Liver (tissue), 3 donors: Measurements from ENCODE around the gene CRABP2.

Experiments
- GABPA ChIP-seq, 2 donors: IDR thresholded peaks in 1 of 2; conservative IDR thresholded peaks in 1 of 2; 2 replicates each; pipeline ENCODE4 v1.6.1; 2016; ENCODE audit warnings: antibody characterized with exemption in 2 of 2, mild to moderate bottlenecking in 1 of 2, moderate library complexity in 1 of 2
- RAD21 ChIP-seq, 2 donors: IDR thresholded peaks; 2 replicates each; pipeline ENCODE4 v1.6.1; 2016; ENCODE audit warnings: antibody characterized with exemption in 2 of 2, mild to moderate bottlenecking in 2 of 2
- TF ChIP-seq, protein P1 (sequence below): fragments of 150-350 bp; IDR thresholded peaks from 2 replicates; pipeline ENCODE4 v1.5.1; 2017; ENCODE audit warnings: improper control_type of control experiment, low read depth, low read length; ENCODE audit not compliant: missing input control
- donor health status: healthy.
- donor health status: healthy.

DNA sequence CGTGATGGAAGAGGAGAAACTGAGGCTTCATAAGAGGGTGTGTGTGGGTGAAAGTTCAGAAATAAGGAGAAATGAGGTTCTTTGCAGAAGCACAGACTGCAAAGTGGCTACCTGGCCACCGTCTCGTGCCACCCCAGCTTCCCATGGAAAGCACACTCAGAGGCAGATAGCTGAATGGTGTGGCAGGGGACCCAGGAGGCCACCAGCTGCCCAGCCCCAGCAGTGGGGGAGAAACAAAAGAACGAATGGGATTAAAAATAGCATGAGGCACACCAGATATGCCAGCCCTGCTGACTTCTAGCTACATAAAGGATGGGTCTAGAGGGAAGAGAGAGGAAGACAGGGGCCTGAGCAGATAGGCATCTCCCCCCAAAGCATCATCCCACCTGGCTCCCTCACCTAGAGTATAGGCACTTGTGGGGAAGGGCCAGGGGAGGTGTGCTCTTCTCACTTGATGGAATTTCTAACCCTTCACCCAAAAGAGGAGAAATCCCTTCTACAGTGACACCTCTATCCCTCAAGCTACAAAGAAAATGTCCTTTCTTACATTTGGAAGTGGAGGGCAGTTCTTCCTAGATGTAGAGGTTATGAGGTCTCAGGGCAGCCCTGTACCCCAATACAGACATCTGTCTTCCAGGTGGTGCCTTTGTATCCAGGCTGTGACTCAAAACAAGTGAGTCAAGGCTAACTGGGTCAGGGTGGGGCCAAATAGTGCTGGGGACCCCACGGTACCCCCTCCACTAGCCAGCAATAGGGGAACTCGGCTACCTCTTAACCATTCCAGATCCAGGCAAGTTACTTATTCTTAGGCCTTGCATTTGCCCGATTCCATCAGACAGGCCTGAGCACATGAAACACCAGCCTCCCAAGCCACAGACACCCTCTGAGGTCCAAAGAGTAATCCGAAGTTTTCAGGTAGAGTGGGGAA, 42.6 kb upstream of the CRABP2 start:
- TF ChIP-seq GABPA (IDR thresholded peaks at IDR 0.05 in 1 of 2, conservative IDR thresholded peaks at IDR 0.05 in 1 of 2) (no peak), RAD21 (IDR thresholded peaks at IDR 0.05) (no peak)
- TF ChIP-seq, protein P1, sequence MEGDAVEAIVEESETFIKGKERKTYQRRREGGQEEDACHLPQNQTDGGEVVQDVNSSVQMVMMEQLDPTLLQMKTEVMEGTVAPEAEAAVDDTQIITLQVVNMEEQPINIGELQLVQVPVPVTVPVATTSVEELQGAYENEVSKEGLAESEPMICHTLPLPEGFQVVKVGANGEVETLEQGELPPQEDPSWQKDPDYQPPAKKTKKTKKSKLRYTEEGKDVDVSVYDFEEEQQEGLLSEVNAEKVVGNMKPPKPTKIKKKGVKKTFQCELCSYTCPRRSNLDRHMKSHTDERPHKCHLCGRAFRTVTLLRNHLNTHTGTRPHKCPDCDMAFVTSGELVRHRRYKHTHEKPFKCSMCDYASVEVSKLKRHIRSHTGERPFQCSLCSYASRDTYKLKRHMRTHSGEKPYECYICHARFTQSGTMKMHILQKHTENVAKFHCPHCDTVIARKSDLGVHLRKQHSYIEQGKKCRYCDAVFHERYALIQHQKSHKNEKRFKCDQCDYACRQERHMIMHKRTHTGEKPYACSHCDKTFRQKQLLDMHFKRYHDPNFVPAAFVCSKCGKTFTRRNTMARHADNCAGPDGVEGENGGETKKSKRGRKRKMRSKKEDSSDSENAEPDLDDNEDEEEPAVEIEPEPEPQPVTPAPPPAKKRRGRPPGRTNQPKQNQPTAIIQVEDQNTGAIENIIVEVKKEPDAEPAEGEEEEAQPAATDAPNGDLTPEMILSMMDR: no peak
